H1 (cell line): ENCODE data around the gene ITGA5. TPM values are rescaled to one million over a fixed set of nuclear protein-coding genes. Genes with fewer than 3 reads are reported as not detected.

Source experiments
- BCL11A ChIP-seq, 2 experiments: IDR thresholded peaks; one replicate each; pipeline ENCODE4 v1.6.1; 2011; ENCODE audit warnings: low read depth in 2 of 2, low read length in 2 of 2, mild to moderate bottlenecking in 2 of 2
- CHD2 ChIP-seq: IDR thresholded peaks from 2 replicates; pipeline ENCODE4 v1.6.1; 2012; ENCODE audit warnings: low read length, improper control_type of control experiment
- CHD7 ChIP-seq: fragments of 300-600 bp; sonication (generic); IDR thresholded peaks from 2 replicates; pipeline ENCODE4 v1.7.1; 2012; ENCODE audit warnings: low read length, moderate library complexity, mild to moderate bottlenecking, inconsistent platforms; ENCODE audit not compliant: insufficient replicate concordance
- E2F6 ChIP-seq: IDR thresholded peaks from 2 replicates; pipeline ENCODE4 v1.6.1; 2012; ENCODE audit warnings: inconsistent platforms
- KDM4A ChIP-seq: IDR thresholded peaks from one replicate; pipeline ENCODE4 v1.7.1; 2012; ENCODE audit warnings: low read depth, mild to moderate bottlenecking, moderate library complexity, low read length, inconsistent platforms; ENCODE audit not compliant: severe bottlenecking
- MAX ChIP-seq: IDR thresholded peaks from 2 replicates; pipeline ENCODE4 v1.6.1; 2012; ENCODE audit warnings: inconsistent platforms
- POLR2A ChIP-seq, 2 experiments: IDR thresholded peaks; 1 replicate in 1 of 2; 2 replicates in 1 of 2; pipeline ENCODE4 v1.6.1; 2011; ENCODE audit warnings: low read depth in 2 of 2, low read length in 2 of 2, mild to moderate bottlenecking in 2 of 2; ENCODE audit errors: control extremely low read depth in 1 of 2
- RBBP5 ChIP-seq: IDR thresholded peaks from 2 replicates; pipeline ENCODE4 v1.7.1; 2012; ENCODE audit warnings: low read depth, mild to moderate bottlenecking, inconsistent platforms, low read length, moderate library complexity, borderline replicate concordance
- SP1 ChIP-seq: IDR thresholded peaks from 2 replicates; pipeline ENCODE4 v1.6.1; 2011; ENCODE audit warnings: low read depth, low read length
- USF2 ChIP-seq: IDR thresholded peaks from 2 replicates; pipeline ENCODE4 v1.6.1; 2011; ENCODE audit warnings: low read length, improper control_type of control experiment
- polyA plus RNA-seq, 7 experiments: library from polyadenylated mRNA; depleted of rRNA in 3 of 7; stranded (reverse) in 5 of 7; unstranded in 2 of 7; fragments of >200 nt in 5 of 7; fragments of 200-250 nt in 2 of 7; gene quantifications; 1 replicate in 5 of 7; 2 replicates in 1 of 7; 4 replicates in 1 of 7; pipeline versions ENCODE4 v1.2.1 to v1.2.3, GENCODE V29; 2011 to 2013; ENCODE audit warnings: missing spikeins in 2 of 7, mixed read lengths in 2 of 7
- total RNA-seq: library from RNA; stranded (reverse); fragmentation: NEBNext Ultra II Directional; extraction: Animal tissue kit (Norgen Biotek cat#: 25700); gene quantifications from 2 replicates; pipeline ENCODE4 v1.2.1, GENCODE V29; 2021

The ITGA5 gene
- total and polyA plus RNA-seq, 2 of the 8 experiments (the other 6 are each of a cell fraction or from before 2014, with no cell fraction given), result 11.6 to 19.4 TPM

- TF ChIP-seq CHD7 (no peak), USF2 (no peak), RBBP5 (no peak), POLR2A (IDR thresholded peaks at IDR 0.05; ENCODE audit: control extremely low read depth in 1 of 2, low read depth in 2 of 2, low read length in 2 of 2) (no peak), BCL11A (IDR thresholded peaks at IDR 0.05; ENCODE audit: low read depth in 2 of 2, low read length in 2 of 2) (no peak), KDM4A (no peak), E2F6 (no peak), SP1 (no peak), CHD2 (no peak), MAX (no peak)
Observed at GRCh38 chr12:54394986-54395385, 24.1 kb downstream of the ITGA5 start (continued).
